HCT116 (cell line): ENCODE data around the gene CYSRT1. TPM values are rescaled to one million over a fixed set of nuclear protein-coding genes. Genes with fewer than 3 reads are reported as not detected.
A peak's percentile ranks its signal among the peaks of the same experiment; 100 is the strongest.

Source experiments
- ATAC-seq: fragments of 200-7000 bp; cut with Tn5 transposase; 2 replicates; pipeline ENCODE4 v1.9.1; 2020; ENCODE audit warnings: mild to moderate bottlenecking, moderate library complexity
- BruUV-seq: library from RNA; stranded (reverse); fragments of 400-500 nt; replicated peaks from 2 replicates; lab custom pipeline; 2021; lab: Mats Ljungman, UMichigan
- CTCF ChIA-PET: fragments of 300-600 bp; sonication (Branson Sonifier 250); formaldehyde crosslinking; loops from one replicate; lab custom pipeline; 2021; ENCODE audit warnings: antibody characterized with exemption; lab: Charles Lee
- POLR2A ChIA-PET: fragments of 300-600, 350-600 bp; sonication (Branson Sonifier 250); formaldehyde crosslinking; loops from one replicate; lab custom pipeline; 2021; ENCODE audit warnings: antibody characterized with exemption; lab: Charles Lee
- RAD21 ChIA-PET, 2 experiments: fragments of 300-600 bp; sonication (Branson Sonifier 250); formaldehyde crosslinking; loops; one replicate each; lab custom pipeline; 2023; ENCODE audit warnings: low total read pairs in 2 of 2; ENCODE audit not compliant: uncharacterized antibody in 2 of 2, unreplicated experiment in 2 of 2, low non-redundant PET in 1 of 2; lab: Charles Lee
- DNase-seq: peaks from one replicate; pipeline ENCODE4 v3.0.0-alpha.2; 2010; ENCODE audit warnings: low read depth, low spot score
- H2AFZ ChIP-seq: fragments of 200-600 bp; shearing (Covaris generic), sonication (generic); 2 replicates; pipeline ENCODE4 v1.6.1; 2017; ENCODE audit warnings: low read depth, mixed run types, mixed read lengths, antibody characterized with exemption, low read length; ENCODE audit not compliant: poor library complexity, severe bottlenecking
- H3K27ac ChIP-seq: 2 replicates; pipeline ENCODE4 v1.5.1; 2012; ENCODE audit warnings: low read depth, low read length
- H3K27me3 ChIP-seq: fragments of 200-600 bp; sonication (generic); 2 replicates; pipeline ENCODE4 v1.6.1; 2016; ENCODE audit warnings: mixed run types, low read length, mixed read lengths; ENCODE audit not compliant: insufficient read depth
- H3K36me3 ChIP-seq, 2 experiments: fragments of 200-500 bp in 1 of 2; fragments of 200-600 bp in 1 of 2; sonication (Bioruptor generic) in 1 of 2; sonication (generic) in 1 of 2; 2 replicates each; pipeline versions ENCODE4 v1.5.1 to v1.6.1; 2014 to 2016; ENCODE audit warnings: low read length in 2 of 2, inconsistent platforms in 1 of 2, mixed read lengths in 1 of 2, mixed run types in 1 of 2; ENCODE audit not compliant: insufficient read depth in 2 of 2, control insufficient read depth in 1 of 2
- H3K4me1 ChIP-seq, 2 experiments: fragments of 200-600 bp in 1 of 2; sonication (generic) in 1 of 2; 2 replicates each; pipeline versions ENCODE4 v1.5.1 to v1.6.1; 2012 to 2017; ENCODE audit warnings: low read length in 2 of 2, inconsistent platforms in 1 of 2, mild to moderate bottlenecking in 1 of 2, mixed read lengths in 1 of 2, mixed run types in 1 of 2, moderate library complexity in 1 of 2; ENCODE audit not compliant: insufficient read depth in 2 of 2, control insufficient read depth in 1 of 2
- H3K4me2 ChIP-seq: fragments of 200-600 bp; sonication (generic); 2 replicates; pipeline ENCODE4 v1.6.1; 2017; ENCODE audit warnings: mixed run types, low read length, mixed read lengths
- H3K4me3 ChIP-seq, 2 experiments: fragments of 200-600 bp in 1 of 2; sonication (generic) in 1 of 2; replicated peaks in 1 of 2; 2 replicates each; pipeline ENCODE4 v1.5.1; 2011 to 2016; ENCODE audit warnings: low read length in 2 of 2, control low read depth in 1 of 2, low read depth in 1 of 2, mild to moderate bottlenecking in 1 of 2, mixed read lengths in 1 of 2, mixed run types in 1 of 2
- H3K79me2 ChIP-seq: fragments of 200-600 bp; sonication (generic); 2 replicates; pipeline ENCODE4 v1.6.1; 2017; ENCODE audit warnings: mild to moderate bottlenecking, mixed run types, low read length, moderate library complexity, mixed read lengths; ENCODE audit not compliant: insufficient read depth
- H3K9ac ChIP-seq: fragments of 200-600 bp; sonication (generic); 2 replicates; pipeline ENCODE4 v1.6.1; 2016; ENCODE audit warnings: low read length, mixed read lengths
- H3K9me2 ChIP-seq: fragments of 200-600 bp; sonication (generic), shearing (Covaris generic); 2 replicates; pipeline ENCODE4 v1.6.1; 2017; ENCODE audit warnings: mixed run types, mild to moderate bottlenecking, moderate library complexity; ENCODE audit not compliant: insufficient read depth
- H3K9me3 ChIP-seq, 2 experiments: fragments of 200-500 bp in 1 of 2; fragments of 200-600 bp in 1 of 2; sonication (Bioruptor generic) in 1 of 2; sonication (generic) in 1 of 2; 2 replicates each; pipeline ENCODE4 v1.6.1; 2014 to 2017; ENCODE audit warnings: low read length in 2 of 2, mixed read lengths in 2 of 2, inconsistent platforms in 1 of 2, low read depth in 1 of 2, mild to moderate bottlenecking in 1 of 2, mixed run types in 1 of 2, moderate library complexity in 1 of 2; ENCODE audit not compliant: control insufficient read depth in 1 of 2, insufficient read depth in 1 of 2
- H4K20me1 ChIP-seq: fragments of 200-600 bp; sonication (generic), shearing (Covaris generic); 2 replicates; pipeline ENCODE4 v1.6.1; 2017; ENCODE audit warnings: mixed run types, mild to moderate bottlenecking, moderate library complexity; ENCODE audit not compliant: insufficient read depth
- CBX3 ChIP-seq: IDR thresholded peaks from 2 replicates; pipeline ENCODE4 v1.6.1; 2012; ENCODE audit warnings: low read depth
- CEBPB ChIP-seq: IDR thresholded peaks from 2 replicates; pipeline ENCODE4 v1.6.1; 2012; ENCODE audit warnings: low read depth
- EGR1 ChIP-seq: IDR thresholded peaks from 2 replicates; pipeline ENCODE4 v1.6.1; 2012; ENCODE audit warnings: low read depth
- ELF1 ChIP-seq: IDR thresholded peaks from 2 replicates; pipeline ENCODE4 v1.6.1; 2012; ENCODE audit warnings: low read depth, borderline replicate concordance
- EZH2phosphoT487 ChIP-seq: fragments of 200-600 bp; IDR thresholded peaks from 2 replicates; pipeline ENCODE4 v1.6.1; 2018; ENCODE audit warnings: antibody characterized with exemption, borderline replicate concordance
- POLR2A ChIP-seq: IDR thresholded peaks from 2 replicates; pipeline ENCODE4 v1.7.0; 2011; ENCODE audit warnings: borderline replicate concordance; ENCODE audit not compliant: insufficient read depth, insufficient read length; ENCODE audit errors: extremely low read depth
- POLR2AphosphoS5 ChIP-seq: IDR thresholded peaks from 2 replicates; pipeline ENCODE4 v1.6.1; 2011; ENCODE audit warnings: mild to moderate bottlenecking, low read depth, low read length, moderate library complexity
- SIN3A ChIP-seq: IDR thresholded peaks from 2 replicates; pipeline ENCODE4 v1.6.1; 2012; ENCODE audit warnings: low read depth
- TCF7L2 ChIP-seq: IDR thresholded peaks from 2 replicates; pipeline ENCODE4 v1.7.0; 2011; ENCODE audit warnings: borderline replicate concordance, inconsistent platforms; ENCODE audit not compliant: insufficient read depth, insufficient read length; ENCODE audit errors: extremely low read depth
- YY1 ChIP-seq: IDR thresholded peaks from 2 replicates; pipeline ENCODE4 v1.6.1; 2011; ENCODE audit warnings: low read length, low read depth, moderate library complexity, mild to moderate bottlenecking; ENCODE audit not compliant: insufficient replicate concordance; ENCODE audit errors: extremely low read depth
- ZFX ChIP-seq: fragments of 450-650 bp; IDR thresholded peaks from 2 replicates; pipeline ENCODE4 v1.6.1; 2017
- ZNF274 ChIP-seq: fragments of 200-500 bp; sonication (Bioruptor generic); IDR thresholded peaks from 2 replicates; pipeline ENCODE4 v1.6.1; 2014; ENCODE audit warnings: mild to moderate bottlenecking, low read depth, low read length, inconsistent platforms
- intact Hi-C: fragments of 100-400 bp; cut with micrococcal nuclease; formaldehyde crosslinking; loops from 2 replicates; pipeline ENCODE4 v1.10.0; 2022
- total RNA-seq: library from RNA; stranded (reverse); gene quantifications from one replicate; pipeline ENCODE4 v1.2.1, GENCODE V29; 2021; ENCODE audit not compliant: unreplicated experiment
- TF ChIP-seq, protein P1 (sequence below): IDR thresholded peaks from 2 replicates; pipeline ENCODE4 v1.6.1; 2012; ENCODE audit warnings: low read depth
- TF ChIP-seq, protein P2 (sequence below): IDR thresholded peaks from 2 replicates; pipeline ENCODE4 v1.6.1; 2012
- TF ChIP-seq, protein P3 (sequence below): IDR thresholded peaks from 2 replicates; pipeline ENCODE4 v1.6.1; 2012

CYSRT1 gene
- total RNA-seq, 1 experiment from 2014 or later: 4.3 TPM

DNA sequence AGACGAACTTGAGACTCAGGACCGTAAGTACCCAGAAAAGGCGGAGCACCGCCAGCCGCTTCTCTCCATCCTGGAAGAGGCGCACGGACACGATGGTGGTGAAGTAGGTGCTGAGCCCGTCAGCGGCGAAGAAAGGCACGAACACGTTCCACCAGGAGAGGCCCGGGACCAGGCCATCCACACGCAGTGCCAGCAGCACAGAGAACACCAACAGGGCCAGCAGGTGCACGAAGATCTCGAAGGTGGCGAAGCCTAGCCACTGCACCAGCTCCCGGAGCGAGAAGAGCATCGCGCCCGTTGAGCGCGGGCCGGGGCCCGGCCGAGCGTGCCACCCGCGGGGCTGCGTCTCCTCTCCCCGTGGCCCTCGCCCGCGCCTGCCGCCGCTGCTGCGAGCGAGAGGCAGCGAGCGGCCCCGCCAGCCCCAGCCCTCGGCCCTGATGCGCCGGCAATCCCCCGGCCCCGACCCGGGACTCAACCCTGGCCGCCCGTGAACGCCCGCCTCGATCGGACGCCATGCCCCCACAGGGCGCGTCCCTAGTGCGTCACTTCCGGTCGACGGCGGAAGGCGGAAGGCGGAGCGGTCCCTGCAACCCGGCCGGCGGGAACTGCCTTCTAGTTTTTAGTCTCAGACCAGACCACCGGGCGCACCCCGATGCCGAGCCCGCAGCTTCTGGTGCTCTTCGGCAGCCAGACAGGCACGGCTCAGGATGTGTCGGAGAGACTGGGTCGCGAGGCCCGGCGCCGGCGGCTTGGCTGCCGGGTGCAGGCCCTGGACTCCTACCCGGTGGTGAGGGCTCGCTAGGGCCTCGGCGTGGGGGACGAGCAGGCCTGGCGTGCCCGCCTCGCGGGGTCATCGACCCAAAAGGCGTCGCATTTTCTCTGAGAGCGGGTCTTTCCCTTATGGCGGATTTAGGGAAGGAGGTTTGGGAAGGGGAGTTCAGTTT, 19.6 kb upstream of the CYSRT1 start, which contains the start of the genes NDOR1 and TMEM203:
Gene NDOR1 (plus strand): TSS at position 575 of the 944 bp plus-strand sequence. CDS start 78 bp downstream, at position 653.
Gene TMEM203 (minus strand): TSS at position 523 of the 944 bp plus-strand sequence. CDS start 234 bp downstream, at position 289.
- ChIA-PET POLR2A (interaction anchor here (1.9 to 2.1 kb wide), 2 partner anchors 16 to 18 kb away, joined by 6 read pairs; partner anchors contain the start of gene SSNA1), CTCF (no interaction called here), RAD21 (no interaction called here)
- H3K9me2 ChIP-seq: no peaks in the 10 kb centered on the region
- TF ChIP-seq ZFX (peak; percentile 97), POLR2AphosphoS5 (peak; percentile 88), ELF1 (no peak), POLR2A (peak; percentile 93), SIN3A (no peak), YY1 (peak; percentile 94)
- H3K9ac ChIP-seq: peak within 1 kb of the TSS; percentile 95
- H3K36me3 ChIP-seq: peaks cover 0 to 13% of the 10 kb centered on the region in 2 experiments; a peak in 2 of 4 replicates
- ATAC-seq: peak; percentile 46
- peaks cover 62% of the 10 kb centered on the region for H3K79me2 ChIP-seq
- peak within 1 kb of the TSS; percentile 93 for H3K4me2 ChIP-seq
- no peaks in the 10 kb centered on the region for H3K27me3 ChIP-seq
- intact Hi-C loops: loop anchor here (2.0 kb wide), 1 partner anchor 17 kb away; the partner anchor contains the start of gene RNF208
- no TSS peak for BruUV-seq
- peak within 1 kb of the TSS; percentile 91 to 98 for H3K4me3 ChIP-seq
- H3K4me1 ChIP-seq: peaks cover 22 to 35% of the 10 kb centered on the region in 2 experiments
- no peak within 1 kb of the TSS for H2AFZ ChIP-seq
- no peaks in the 10 kb centered on the region for H3K9me3 ChIP-seq
- no peaks in the 10 kb centered on the region for H4K20me1 ChIP-seq
- peak within 1 kb of the TSS; percentile 78 for H3K27ac ChIP-seq
- DNase-seq: peak; percentile 62

DNA sequence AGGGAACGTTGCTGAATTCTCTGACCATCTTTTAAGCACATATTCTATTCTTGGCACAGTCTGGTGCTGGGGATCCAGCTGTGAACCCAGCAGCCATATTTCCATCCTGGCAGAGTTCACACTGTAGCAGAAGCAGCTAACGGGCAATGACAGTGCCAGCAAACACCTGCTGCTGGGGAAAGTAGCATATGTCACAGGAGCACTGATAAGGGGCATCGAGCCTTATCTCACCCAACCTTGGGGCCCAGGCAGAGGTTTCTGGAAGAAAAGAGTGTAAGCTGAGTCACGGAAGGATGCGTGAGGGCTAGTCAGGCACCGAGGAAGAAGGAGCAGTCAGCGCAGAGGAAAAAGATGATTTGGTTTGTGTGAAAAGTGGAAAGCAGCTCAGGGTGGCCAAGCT, 18.4 kb upstream of the CYSRT1 start:
- RAD21 ChIA-PET: no interaction called here
- intact Hi-C loops: no loop called here
- no TSS peak for BruUV-seq
- Histone ChIP-seq H3K4me1 (peaks cover 20 to 28% of the 10 kb centered on the region in 2 experiments), H4K20me1 (no peaks in the 10 kb centered on the region), H2AFZ (no peak overlapping the region), H3K4me3 (peak overlapping the region; percentile 91 to 98), H3K4me2 (peak overlapping the region; percentile 93), H3K36me3 (peaks cover 0 to 13% of the 10 kb centered on the region in 2 experiments; a peak in 2 of 4 replicates), H3K9me2 (no peaks in the 10 kb centered on the region), H3K79me2 (peaks cover 55% of the 10 kb centered on the region), H3K9me3 (no peaks in the 10 kb centered on the region), H3K9ac (peak overlapping the region; percentile 95), H3K27ac (peak overlapping the region; percentile 78; the same call in 1 of the 2 replicates), H3K27me3 (no peaks in the 10 kb centered on the region)
- ATAC-seq: no peak
- POLR2A ChIA-PET: no interaction called here
- DNase-seq: no peak
- CTCF ChIA-PET: interaction anchor here (0.6 kb wide), 1 partner anchor 76 kb away, joined by 3 read pairs; no protein-coding TSS in a partner anchor
- TF ChIP-seq EZH2phosphoT487 (no peak), POLR2A (no peak), CEBPB (no peak), CBX3 (no peak), EGR1 (no peak), SIN3A (no peak), ZFX (no peak), TCF7L2 (no peak), ZNF274 (no peak)
- TF ChIP-seq, protein P1, sequence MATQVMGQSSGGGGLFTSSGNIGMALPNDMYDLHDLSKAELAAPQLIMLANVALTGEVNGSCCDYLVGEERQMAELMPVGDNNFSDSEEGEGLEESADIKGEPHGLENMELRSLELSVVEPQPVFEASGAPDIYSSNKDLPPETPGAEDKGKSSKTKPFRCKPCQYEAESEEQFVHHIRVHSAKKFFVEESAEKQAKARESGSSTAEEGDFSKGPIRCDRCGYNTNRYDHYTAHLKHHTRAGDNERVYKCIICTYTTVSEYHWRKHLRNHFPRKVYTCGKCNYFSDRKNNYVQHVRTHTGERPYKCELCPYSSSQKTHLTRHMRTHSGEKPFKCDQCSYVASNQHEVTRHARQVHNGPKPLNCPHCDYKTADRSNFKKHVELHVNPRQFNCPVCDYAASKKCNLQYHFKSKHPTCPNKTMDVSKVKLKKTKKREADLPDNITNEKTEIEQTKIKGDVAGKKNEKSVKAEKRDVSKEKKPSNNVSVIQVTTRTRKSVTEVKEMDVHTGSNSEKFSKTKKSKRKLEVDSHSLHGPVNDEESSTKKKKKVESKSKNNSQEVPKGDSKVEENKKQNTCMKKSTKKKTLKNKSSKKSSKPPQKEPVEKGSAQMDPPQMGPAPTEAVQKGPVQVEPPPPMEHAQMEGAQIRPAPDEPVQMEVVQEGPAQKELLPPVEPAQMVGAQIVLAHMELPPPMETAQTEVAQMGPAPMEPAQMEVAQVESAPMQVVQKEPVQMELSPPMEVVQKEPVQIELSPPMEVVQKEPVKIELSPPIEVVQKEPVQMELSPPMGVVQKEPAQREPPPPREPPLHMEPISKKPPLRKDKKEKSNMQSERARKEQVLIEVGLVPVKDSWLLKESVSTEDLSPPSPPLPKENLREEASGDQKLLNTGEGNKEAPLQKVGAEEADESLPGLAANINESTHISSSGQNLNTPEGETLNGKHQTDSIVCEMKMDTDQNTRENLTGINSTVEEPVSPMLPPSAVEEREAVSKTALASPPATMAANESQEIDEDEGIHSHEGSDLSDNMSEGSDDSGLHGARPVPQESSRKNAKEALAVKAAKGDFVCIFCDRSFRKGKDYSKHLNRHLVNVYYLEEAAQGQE: no peak
- TF ChIP-seq, protein P2, sequence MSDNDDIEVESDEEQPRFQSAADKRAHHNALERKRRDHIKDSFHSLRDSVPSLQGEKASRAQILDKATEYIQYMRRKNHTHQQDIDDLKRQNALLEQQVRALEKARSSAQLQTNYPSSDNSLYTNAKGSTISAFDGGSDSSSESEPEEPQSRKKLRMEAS: no peak
- TF ChIP-seq, protein P3, sequence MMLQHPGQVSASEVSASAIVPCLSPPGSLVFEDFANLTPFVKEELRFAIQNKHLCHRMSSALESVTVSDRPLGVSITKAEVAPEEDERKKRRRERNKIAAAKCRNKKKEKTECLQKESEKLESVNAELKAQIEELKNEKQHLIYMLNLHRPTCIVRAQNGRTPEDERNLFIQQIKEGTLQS: no peak
